GM23338 (cell line): ENCODE data around the gene ACAT1.

Experiments
- CREB1 ChIP-seq: fragments of 250-450 bp; sonication (Bioruptor Pico); IDR thresholded peaks from 2 replicates; pipeline ENCODE4 v1.5.0; 2020; ENCODE audit warnings: low read depth, mild to moderate bottlenecking, moderate library complexity
- EZH2 ChIP-seq: fragments of 200-600 bp; sonication (generic); IDR thresholded peaks from one replicate; pipeline ENCODE4 v1.8.0; 2017; ENCODE audit warnings: antibody characterized with exemption, mild to moderate bottlenecking, low read depth; ENCODE audit not compliant: unreplicated experiment
- EZH2phosphoT487 ChIP-seq: fragments of 200-600 bp; sonication (generic); IDR thresholded peaks from one replicate; pipeline ENCODE4 v1.8.1; 2018; ENCODE audit warnings: antibody characterized with exemption; ENCODE audit not compliant: unreplicated experiment
- POLR2AphosphoS5 ChIP-seq: IDR thresholded peaks from 2 replicates; pipeline ENCODE4 v1.6.1; 2016; ENCODE audit warnings: antibody characterized with exemption, low read depth
- TF ChIP-seq, protein P1 (sequence below), 2 experiments: fragments of 200-600 bp in 1 of 2; sonication (generic) in 1 of 2; conservative IDR thresholded peaks; 2 replicates each; pipeline versions ENCODE4 v1.5.1 to v1.6.1; 2016 to 2017; ENCODE audit warnings: antibody characterized with exemption in 2 of 2, low read depth in 2 of 2, mild to moderate bottlenecking in 2 of 2, moderate library complexity in 1 of 2
- TF ChIP-seq, protein P2 (sequence below): IDR thresholded peaks from one replicate; pipeline ENCODE4 v1.6.1; 2018; ENCODE audit warnings: antibody characterized with exemption; ENCODE audit not compliant: unreplicated experiment

DNA sequence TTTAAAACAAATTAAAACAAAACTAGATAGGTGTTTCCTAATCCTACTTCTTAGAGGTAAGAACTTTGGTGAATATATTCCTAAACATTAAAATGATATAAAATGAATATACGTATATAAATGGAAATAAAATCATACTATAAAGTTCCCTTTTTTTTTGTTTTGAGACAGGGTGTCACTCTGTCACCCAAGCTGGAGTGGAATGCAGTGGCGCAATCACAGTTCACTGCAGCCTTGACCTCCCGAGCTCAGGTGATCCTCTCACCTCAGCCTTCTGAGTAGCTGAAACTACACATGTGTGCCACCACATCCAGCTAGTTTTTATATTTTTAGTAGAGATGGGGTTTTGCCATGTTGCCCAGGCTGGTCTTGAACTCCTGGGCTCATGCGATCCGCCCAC is 56.2 kb downstream of the ACAT1 start:
- TF ChIP-seq, protein P1, sequence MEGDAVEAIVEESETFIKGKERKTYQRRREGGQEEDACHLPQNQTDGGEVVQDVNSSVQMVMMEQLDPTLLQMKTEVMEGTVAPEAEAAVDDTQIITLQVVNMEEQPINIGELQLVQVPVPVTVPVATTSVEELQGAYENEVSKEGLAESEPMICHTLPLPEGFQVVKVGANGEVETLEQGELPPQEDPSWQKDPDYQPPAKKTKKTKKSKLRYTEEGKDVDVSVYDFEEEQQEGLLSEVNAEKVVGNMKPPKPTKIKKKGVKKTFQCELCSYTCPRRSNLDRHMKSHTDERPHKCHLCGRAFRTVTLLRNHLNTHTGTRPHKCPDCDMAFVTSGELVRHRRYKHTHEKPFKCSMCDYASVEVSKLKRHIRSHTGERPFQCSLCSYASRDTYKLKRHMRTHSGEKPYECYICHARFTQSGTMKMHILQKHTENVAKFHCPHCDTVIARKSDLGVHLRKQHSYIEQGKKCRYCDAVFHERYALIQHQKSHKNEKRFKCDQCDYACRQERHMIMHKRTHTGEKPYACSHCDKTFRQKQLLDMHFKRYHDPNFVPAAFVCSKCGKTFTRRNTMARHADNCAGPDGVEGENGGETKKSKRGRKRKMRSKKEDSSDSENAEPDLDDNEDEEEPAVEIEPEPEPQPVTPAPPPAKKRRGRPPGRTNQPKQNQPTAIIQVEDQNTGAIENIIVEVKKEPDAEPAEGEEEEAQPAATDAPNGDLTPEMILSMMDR (conservative IDR thresholded peaks at IDR 0.05; ENCODE audit: low read depth in 2 of 2) = no peak
- TF ChIP-seq EZH2 = no peak
- no peak for TF ChIP-seq EZH2phosphoT487
- TF ChIP-seq CREB1 (CRISPR knock-in tag) = no peak
- no peak for TF ChIP-seq POLR2AphosphoS5
- TF ChIP-seq, protein P2, sequence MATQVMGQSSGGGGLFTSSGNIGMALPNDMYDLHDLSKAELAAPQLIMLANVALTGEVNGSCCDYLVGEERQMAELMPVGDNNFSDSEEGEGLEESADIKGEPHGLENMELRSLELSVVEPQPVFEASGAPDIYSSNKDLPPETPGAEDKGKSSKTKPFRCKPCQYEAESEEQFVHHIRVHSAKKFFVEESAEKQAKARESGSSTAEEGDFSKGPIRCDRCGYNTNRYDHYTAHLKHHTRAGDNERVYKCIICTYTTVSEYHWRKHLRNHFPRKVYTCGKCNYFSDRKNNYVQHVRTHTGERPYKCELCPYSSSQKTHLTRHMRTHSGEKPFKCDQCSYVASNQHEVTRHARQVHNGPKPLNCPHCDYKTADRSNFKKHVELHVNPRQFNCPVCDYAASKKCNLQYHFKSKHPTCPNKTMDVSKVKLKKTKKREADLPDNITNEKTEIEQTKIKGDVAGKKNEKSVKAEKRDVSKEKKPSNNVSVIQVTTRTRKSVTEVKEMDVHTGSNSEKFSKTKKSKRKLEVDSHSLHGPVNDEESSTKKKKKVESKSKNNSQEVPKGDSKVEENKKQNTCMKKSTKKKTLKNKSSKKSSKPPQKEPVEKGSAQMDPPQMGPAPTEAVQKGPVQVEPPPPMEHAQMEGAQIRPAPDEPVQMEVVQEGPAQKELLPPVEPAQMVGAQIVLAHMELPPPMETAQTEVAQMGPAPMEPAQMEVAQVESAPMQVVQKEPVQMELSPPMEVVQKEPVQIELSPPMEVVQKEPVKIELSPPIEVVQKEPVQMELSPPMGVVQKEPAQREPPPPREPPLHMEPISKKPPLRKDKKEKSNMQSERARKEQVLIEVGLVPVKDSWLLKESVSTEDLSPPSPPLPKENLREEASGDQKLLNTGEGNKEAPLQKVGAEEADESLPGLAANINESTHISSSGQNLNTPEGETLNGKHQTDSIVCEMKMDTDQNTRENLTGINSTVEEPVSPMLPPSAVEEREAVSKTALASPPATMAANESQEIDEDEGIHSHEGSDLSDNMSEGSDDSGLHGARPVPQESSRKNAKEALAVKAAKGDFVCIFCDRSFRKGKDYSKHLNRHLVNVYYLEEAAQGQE = no peak
